ENCODE data around the gene ATAT1. TPM values are rescaled to one million over a fixed set of nuclear protein-coding genes. Genes with fewer than 3 reads are reported as not detected.

ATAT1 gene
- polyA plus RNA-seq, 1 experiment = 10.8 TPM

DNA sequence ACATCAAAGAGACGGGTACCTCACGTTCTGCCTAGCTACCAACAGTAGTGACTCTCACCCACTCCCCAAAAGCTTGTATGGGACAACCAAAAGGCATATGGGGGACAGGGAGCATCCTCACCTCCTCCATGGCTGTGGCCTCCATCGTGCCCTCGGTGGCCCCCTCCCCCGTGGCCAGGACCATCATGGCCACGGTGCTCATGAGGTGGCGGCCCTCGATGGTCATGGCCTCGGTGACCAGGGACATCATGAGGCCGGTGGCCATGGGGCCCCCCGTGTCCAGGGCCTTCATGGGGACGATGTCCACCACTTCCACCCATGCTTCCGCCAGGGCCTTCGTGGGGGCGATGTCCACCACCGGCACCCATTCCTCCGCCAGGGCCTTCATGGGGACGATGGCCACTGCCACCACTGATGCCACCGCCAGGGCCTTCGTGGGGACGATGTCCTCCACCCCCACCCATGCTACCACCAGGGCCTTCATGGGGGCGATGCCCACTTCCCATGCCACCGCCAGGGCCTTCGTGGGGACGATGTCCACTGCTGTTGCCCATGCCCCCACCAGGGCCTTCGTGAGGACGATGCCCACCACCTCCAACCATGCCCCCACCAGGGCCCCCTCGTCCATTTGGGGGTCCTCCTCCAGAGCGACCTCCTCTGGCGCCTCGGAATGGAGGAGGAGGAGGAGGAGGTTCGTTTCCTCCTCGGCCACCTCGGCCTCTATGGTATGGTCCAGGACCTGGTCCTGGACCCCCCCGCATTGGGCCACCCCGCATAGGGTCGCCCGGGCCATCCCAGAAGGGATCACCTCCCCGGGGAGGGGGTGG lies 24.6 kb upstream of the ATAT1 start:
- H3K27me3 ChIP-seq (ENCODE audit: control insufficient read depth, insufficient read depth, low read length) = no peaks in the 10 kb centered on the region
- TF ChIP-seq, protein P1, sequence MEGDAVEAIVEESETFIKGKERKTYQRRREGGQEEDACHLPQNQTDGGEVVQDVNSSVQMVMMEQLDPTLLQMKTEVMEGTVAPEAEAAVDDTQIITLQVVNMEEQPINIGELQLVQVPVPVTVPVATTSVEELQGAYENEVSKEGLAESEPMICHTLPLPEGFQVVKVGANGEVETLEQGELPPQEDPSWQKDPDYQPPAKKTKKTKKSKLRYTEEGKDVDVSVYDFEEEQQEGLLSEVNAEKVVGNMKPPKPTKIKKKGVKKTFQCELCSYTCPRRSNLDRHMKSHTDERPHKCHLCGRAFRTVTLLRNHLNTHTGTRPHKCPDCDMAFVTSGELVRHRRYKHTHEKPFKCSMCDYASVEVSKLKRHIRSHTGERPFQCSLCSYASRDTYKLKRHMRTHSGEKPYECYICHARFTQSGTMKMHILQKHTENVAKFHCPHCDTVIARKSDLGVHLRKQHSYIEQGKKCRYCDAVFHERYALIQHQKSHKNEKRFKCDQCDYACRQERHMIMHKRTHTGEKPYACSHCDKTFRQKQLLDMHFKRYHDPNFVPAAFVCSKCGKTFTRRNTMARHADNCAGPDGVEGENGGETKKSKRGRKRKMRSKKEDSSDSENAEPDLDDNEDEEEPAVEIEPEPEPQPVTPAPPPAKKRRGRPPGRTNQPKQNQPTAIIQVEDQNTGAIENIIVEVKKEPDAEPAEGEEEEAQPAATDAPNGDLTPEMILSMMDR (IDR thresholded peaks at IDR 0.05; ENCODE audit: low read depth, low read length) = no peak
- no peak for DNase-seq (ENCODE audit: low read depth, low spot score)
- ChIA-PET POLR2A (interaction anchor here (1.0 to 6.4 kb wide), 3 partner anchors 11 to 12 kb away, joined by 4 to 69 read pairs (median 17); no protein-coding TSS in a partner anchor), CTCF (no interaction called here)
- H3K27ac ChIP-seq (ENCODE audit: low read depth, low read length) = no peak overlapping the region
- H3K4me3 ChIP-seq (ENCODE audit: low read depth, low read length) = no peak overlapping the region
- H3K9me3 ChIP-seq (ENCODE audit: control insufficient read depth, insufficient read depth, low read length) = no peaks in the 10 kb centered on the region

DNA sequence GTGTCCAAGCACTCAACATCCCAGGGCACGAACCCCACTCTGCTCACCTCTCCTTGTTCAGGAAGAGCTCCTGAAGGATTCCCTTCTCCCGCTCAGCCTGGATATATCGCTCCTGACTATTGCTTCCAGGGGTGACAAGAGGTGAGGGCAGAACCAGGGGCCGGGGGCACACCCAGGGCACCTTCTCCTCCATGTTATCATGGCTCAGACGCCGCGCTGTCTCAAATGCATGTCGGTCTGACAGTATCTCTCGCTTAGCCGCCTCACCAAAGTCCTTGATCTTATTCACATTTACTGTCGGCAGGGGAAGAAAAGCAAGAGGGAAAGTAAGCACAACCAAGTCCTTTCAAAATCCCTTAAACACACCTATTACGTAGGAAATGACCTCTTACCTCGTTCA lies 22.7 kb upstream of the ATAT1 start:
- no peak for DNase-seq (ENCODE audit: low read depth, low spot score)
- ChIA-PET POLR2A (interaction anchor here (4.4 kb wide), 1 partner anchor 10 kb away, joined by 17 read pairs; no protein-coding TSS in a partner anchor), CTCF (interaction anchor here (0.5 kb wide), 1 partner anchor 47 kb away, joined by 3 read pairs; no protein-coding TSS in a partner anchor)
- Histone ChIP-seq H3K9me3 (ENCODE audit: control insufficient read depth, insufficient read depth, low read length) (no peaks in the 10 kb centered on the region), H3K4me3 (ENCODE audit: low read depth, low read length) (no peak overlapping the region), H3K27ac (ENCODE audit: low read depth, low read length) (no peak overlapping the region), H3K27me3 (ENCODE audit: control insufficient read depth, insufficient read depth, low read length) (no peaks in the 10 kb centered on the region)
- TF ChIP-seq, protein P1 (IDR thresholded peaks at IDR 0.05; ENCODE audit: low read depth, low read length) = no peak

DNA sequence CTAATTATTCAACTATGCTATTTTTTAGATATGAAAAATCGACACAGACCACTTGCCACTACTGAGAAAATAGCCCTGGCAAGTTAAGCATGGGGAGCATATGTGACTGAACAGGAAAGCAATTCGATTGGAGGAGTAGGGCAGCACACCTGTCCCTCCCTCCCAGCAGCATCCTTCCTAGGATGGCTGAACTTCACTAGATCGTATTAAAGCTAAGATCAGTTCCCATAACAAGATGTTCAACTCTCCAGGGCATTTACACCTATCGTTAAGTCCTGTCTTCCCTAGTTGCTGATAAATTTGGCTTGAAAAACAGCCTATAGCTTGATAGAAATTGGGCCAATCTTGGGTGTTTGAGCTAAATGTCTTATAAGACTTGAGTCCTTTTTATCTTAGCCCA lies 16.6 kb upstream of the ATAT1 start:
- Histone ChIP-seq H3K9me3 (ENCODE audit: control insufficient read depth, insufficient read depth, low read length) (no peaks in the 10 kb centered on the region), H3K4me3 (ENCODE audit: low read depth, low read length) (no peak overlapping the region), H3K27ac (ENCODE audit: low read depth, low read length) (no peak overlapping the region), H3K27me3 (ENCODE audit: control insufficient read depth, insufficient read depth, low read length) (no peaks in the 10 kb centered on the region)
- TF ChIP-seq, protein P1 (IDR thresholded peaks at IDR 0.05; ENCODE audit: low read depth, low read length) = no peak
- CTCF ChIA-PET = interaction anchor here (0.8 to 1.5 kb wide), 3 partner anchors 13 to 78 kb away, joined by 3 to 11 read pairs (median 4); partner anchors contain the start of gene DHX16
- POLR2A ChIA-PET = interaction anchor here (0.6 to 1.6 kb wide), 4 partner anchors 9 to 98 kb away, joined by 3 to 7 read pairs (median 4); no protein-coding TSS in a partner anchor
- no peak for DNase-seq (ENCODE audit: low read depth, low spot score)

DNA sequence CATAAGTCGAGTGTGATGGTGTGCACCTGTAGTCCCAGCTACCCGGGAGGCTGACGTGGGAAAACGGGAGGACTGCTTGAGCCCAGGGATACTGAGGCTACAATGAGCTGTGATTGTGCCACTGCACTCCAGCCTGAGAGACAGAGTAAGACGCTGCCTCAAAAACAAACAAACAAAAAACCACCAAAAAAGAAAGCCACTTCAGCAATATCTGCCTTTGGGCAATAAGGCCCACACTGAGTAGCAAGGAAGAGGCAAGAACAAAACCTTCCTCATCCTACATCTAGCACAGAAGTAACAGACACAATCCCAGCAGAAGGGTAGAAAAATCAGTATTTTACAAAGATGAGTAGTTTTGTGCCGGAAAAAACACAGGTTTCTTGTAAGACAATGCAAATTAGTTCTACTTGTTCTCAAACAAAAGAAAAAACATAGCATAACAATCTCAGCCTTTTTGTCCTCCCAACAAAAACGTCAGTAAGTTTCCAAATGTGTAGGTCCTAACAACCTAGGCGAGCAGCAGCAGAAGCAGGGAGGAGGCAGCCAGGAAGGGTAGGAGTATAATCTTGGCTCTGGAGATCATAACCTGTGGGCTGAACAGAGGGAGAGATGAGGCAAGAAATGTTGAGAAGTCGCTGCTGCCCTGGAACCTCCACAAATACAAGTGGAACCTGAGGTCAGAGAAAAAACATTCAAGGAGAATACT lies 15.4 kb upstream of the ATAT1 start:
- Histone ChIP-seq H3K27ac (ENCODE audit: low read depth, low read length) (no peak overlapping the region), H3K4me3 (ENCODE audit: low read depth, low read length) (no peak overlapping the region), H3K27me3 (ENCODE audit: control insufficient read depth, insufficient read depth, low read length) (no peaks in the 10 kb centered on the region), H3K9me3 (ENCODE audit: control insufficient read depth, insufficient read depth, low read length) (no peaks in the 10 kb centered on the region)
- ChIA-PET CTCF (interaction anchor here (0.6 to 3.3 kb wide), 7 partner anchors 14 to 129 kb away, joined by 3 to 28 read pairs (median 6); partner anchors contain the start of gene DHX16), POLR2A (interaction anchor here (1.5 to 1.6 kb wide), 2 partner anchors 11 to 21 kb away, joined by 3 to 7 read pairs; no protein-coding TSS in a partner anchor)
- TF ChIP-seq, protein P1 (IDR thresholded peaks at IDR 0.05; ENCODE audit: low read depth, low read length) = no peak
- no peak for DNase-seq (ENCODE audit: low read depth, low spot score)

Data from AG04450 (cell line).